GM10847 (cell line): ENCODE results near the gene EIF4E1B.

Experiments used
- POLR2A ChIP-seq: IDR thresholded peaks from 2 replicates; pipeline ENCODE4 v1.6.1; 2011; ENCODE audit not compliant: insufficient read length; ENCODE audit errors: extremely low read depth

Gene EIF4E1B

DNA sequence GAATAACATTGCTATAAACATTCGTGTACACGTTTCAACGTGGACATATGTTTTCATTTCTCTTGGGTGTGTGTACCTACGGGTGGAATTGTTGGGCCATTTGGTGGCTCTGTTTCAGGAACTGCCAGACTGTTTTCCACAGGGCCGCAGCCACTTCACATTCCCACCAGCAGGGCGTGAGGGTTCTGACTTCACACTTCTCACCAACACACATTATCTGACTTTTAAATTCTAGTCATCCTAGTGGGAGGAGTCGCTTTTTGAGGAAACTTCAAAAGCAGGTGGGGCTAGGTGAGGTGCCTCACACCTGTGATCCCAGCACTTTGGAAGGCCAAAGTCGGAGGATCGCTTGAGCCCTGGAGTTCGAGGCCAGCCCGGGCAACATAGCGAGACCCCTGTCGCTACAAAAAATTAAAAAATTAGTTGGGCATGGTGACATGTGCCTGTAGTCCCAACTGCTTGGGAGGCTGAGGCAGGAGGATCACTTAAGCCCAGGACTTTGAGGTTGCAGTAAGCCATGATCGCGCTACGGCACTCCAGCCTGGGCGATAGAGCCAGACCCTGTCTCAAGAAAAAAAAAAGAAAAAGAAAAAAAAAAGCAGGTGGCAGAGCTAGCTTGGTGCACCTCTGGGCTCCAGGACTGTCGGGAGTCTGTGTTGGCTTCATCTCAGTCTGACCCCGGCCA, 45.3 kb downstream of the EIF4E1B start:
- TF ChIP-seq POLR2A, result no peak

DNA sequence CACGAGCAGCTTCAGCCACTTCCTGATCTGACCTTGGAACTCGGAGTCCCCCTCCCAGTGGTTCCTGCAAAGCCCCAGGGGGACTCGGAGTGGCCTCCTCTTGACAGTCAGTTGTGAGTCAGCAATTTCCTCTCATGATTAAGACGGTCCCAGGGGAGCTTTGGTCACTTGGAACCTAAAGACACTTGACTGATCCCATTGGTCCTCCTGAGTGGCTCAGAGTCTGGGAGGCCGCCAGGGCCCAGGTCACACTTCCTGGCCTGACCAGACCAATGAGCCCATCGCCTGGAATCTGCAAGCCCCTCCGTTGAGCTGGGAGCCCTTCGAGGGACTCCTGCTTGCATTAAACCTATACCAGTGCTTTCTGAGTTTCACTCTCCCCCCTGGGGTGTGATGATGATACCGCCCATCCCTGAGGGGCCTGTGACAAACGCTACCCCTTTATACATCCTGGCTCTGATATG, 45.9 kb downstream of the EIF4E1B start:
- TF ChIP-seq POLR2A, result no peak

DNA sequence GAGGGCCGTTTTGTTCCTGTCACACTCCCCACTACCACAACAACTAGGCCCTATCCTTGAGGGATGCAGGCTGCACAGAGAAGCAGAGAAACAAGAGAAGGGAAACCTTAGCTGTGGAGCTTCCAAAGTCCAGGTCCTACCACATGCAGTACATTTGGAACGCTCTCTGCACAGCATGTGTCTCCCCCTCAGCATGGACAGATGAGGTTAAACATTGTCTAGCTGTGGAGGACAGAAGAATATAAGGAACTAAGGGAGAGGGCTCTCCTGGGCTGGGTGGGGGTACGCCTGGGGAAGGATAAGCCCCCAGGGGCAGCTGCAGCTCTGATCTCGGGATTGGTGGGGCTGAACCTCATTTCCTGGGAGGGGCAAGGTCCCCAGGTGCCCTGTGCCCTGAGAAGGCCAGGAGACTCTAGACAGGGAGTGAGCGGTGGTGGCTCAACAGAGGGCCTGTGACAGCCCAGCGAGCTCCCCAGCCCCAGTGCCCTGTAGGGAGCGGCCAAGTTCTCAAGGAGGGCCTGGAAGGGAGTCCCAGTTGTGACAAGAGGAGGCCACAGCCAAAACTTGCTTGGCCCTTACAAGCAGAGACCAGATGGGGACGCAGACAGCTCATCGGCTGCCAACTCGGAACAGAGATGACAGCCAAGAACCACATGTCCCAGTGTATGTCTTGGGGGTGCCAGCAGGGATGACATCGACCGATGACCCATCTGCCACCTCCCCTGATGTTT, 46.9 kb downstream of the EIF4E1B start:
- no peak for TF ChIP-seq POLR2A

DNA sequence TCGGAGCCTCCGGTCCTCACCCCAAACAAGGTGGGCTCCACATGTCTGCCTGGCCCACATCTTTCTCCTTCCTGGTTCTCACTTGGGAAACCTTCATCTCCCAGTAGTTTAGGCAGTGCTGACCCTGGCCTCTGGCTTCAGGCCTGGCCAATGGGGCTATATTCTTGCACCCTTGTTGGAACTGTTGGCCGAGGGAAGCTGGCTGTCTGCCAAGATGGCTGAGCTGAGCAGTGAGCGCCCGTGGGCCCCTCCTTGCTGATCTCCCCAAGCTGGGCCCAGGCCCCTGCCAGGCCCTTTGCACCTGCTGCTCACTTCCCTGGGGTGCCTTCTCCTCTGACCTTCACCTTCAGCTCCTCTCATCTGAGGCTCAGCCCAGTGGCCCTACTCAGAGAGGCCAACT, 48.1 kb downstream of the EIF4E1B start:
- TF ChIP-seq POLR2A, result no peak

DNA sequence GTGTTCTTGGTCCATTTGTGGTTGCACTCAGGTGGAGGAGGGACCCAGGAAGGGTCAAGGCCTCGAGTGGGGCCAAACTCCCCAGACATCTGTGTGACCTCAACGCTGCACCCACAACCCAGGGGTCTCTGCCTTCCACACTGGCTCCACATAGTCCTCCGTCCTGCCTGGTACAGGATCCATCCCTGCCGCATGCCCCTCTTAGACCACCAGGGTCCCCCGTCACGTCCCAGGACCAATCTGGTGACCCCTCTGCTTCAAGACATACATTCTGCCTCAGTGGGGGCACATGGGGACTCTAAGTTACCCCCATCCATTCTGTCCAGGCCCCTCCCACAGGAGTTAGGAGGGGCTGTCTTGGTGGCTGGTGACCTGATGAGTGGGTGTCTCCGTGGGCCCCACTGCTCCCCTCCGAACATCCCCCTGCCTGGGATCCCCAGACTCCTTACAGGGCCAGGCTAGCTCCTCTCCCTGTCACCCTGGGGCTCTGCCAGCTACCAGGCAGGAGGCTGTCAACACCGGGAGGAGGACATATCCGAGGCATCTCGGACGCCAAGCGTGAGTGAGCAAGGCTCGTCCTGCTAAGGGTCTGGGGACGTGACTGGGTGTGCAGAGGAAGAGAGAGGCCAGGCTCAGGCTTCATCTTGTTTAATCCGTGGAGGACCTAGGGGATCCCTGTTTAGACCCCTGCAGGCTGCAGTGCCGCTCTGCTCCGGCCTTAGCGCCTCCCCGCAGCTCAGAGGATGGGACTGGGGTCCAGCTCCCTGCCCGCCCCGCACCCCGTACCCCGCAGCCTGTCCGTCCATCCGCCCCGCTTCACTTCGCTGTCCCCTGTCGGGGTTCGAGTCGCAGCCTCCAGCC, 49.1 kb downstream of the EIF4E1B start:
- no peak for TF ChIP-seq POLR2A

DNA sequence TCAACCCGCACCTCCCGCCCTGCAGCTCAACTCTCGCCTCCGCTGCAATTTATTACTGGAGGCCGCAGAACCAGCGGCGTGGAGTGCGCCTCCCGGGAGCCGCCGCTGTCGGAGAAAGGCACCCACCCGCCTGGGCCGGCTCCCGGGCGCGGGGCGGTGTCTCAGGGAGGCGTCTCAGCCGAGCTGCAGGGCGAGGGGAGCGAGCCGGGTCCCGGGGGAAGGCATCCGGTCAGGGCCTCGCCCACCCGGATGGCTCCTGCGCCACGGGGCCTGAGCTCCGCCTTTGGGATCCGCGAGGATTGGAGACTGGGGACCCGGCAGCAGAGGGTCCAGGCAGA, 49.7 kb downstream of the EIF4E1B start:
- TF ChIP-seq POLR2A, result no peak

DNA sequence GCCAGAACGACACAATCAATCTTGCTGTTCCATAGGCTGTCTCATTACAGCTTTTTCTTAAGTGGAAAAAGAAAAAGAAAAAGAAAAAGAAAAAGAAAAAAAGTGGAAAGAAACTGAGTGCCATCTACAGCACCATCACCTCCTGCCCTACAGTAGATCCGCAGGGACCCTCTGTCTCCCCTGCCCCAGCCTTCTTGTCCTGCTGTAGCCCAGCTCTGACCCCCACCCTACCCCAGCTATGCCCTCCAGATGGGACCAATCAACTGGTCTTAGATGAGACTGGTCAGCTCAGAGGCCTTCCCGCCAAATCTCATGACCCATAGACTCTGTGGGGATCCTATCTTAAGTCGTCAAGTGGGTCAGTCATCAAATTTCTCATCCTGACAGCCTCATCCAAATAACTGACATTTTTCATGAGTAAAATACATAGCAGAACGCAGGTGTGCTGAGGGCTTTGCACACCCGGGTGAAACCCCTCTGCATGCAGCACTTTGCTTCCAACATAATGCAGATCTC, 51.6 kb downstream of the EIF4E1B start:
- no peak for TF ChIP-seq POLR2A

DNA sequence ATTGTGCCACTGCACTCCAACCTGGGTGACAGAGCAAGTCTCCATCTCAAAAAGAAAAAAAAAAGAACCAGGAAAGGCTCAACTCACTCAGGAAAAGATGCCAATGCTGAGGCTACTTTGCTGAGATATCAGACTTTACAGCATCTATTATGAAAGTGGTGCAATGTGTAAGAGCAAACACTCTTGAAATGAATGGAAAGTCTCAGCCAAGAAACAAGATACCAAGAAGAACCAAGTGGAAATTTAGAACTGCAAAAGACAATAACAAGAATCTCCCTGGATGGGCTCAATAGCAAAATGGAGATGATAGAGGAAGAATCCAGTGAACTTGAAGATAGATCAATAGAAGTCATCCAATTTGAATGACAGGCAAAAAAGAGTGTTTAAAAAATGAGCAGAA, 54.5 kb downstream of the EIF4E1B start:
- no peak for TF ChIP-seq POLR2A

DNA sequence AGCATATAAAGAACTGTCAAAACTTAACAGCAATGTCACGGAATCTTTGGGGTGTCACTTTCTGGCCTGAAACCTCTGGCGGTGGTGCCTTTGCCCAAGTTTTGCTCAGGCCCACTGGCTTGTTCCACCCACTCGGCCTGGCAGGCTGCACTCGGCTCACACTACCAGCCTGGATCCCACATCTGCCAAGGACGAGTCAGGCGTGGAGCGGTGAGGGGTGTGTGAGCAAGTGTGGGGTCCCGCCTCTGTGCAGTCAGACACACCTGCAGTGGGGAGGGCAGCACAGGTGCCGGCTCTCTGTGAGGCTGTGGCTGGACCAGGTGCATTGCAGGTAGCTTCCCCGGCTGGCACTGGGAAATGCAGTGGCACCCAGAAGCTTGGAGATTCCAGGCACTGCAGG, 56.8 kb downstream of the EIF4E1B start:
- no peak for TF ChIP-seq POLR2A

DNA sequence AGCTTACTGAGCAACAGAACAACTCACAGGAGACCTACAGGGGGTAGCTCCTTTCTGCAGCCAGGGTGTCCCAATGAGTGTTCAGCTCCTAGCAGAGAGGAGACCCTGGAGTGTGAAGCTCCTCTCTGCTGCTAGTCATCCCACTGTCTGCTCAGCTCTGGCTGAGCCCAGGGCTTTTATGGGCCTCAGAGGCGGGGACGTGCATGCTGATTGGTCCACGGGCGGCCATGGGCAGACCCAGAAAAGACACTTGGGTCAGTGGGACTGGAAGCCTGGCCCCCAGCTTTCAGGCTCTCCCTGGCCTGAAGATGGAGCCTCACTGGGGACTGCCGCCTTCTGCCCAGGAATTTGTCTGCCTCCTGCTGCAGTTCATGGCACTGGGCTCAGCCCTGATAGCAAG, 57.4 kb downstream of the EIF4E1B start:
- no peak for TF ChIP-seq POLR2A

DNA sequence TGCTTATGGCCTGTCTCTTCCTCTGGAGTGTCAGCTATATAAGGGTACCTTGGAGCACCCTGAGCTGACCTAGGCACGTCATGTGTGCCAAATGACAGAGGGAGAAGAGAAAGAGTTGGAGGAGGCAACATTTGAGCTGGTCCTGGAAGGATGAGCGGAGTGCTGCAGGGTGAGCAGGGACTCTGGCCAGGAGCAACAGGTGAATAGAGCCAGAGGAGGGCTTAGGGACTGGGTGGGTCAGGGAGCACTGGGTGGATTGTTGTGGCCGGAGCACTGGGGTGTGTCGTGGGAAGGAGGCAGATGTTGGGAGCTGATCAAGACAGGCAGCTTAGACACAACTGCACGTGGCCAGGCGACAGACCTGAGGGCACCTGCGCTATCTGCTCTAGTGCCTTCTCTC, 60.4 kb downstream of the EIF4E1B start:
- no peak for TF ChIP-seq POLR2A

DNA sequence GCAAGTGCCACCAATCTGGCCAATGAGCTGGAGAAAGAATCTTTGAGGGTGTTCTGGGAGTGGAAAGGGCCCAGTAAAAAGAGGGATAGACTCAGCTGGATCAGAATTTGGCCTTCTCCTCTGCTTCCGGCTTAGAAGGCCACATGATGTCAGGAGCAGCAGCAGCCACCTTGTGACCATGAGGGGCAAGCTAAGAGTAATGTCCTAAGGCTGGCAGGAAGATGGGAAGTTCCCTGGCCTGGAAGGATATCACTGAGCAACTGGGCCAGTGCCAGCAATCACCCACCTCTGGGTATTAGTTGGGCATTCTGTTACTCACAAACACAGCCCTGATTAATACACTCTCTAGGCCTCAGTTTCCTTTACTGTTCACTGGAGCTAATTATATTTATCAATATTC, 61.0 kb downstream of the EIF4E1B start:
- no peak for TF ChIP-seq POLR2A

DNA sequence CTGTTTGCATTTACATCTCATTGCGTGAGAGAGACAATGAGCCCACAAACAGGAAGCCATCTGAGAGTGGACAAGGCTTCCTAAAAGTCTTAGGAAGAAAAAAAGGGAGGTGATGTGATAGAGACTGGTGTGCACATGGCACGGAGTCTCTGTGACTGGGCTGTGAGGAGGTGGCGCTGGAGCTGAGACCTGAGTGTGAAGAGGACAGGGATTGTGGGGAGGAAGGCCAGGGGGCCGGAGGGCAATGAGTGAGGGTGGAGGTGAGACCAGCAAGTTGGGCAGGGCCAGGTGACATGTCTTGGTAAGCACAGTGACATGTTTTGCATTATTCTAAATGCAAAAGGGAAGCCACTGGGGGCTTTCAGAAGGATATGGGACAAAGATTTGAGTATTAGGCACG, 61.9 kb downstream of the EIF4E1B start:
- no peak for TF ChIP-seq POLR2A

DNA sequence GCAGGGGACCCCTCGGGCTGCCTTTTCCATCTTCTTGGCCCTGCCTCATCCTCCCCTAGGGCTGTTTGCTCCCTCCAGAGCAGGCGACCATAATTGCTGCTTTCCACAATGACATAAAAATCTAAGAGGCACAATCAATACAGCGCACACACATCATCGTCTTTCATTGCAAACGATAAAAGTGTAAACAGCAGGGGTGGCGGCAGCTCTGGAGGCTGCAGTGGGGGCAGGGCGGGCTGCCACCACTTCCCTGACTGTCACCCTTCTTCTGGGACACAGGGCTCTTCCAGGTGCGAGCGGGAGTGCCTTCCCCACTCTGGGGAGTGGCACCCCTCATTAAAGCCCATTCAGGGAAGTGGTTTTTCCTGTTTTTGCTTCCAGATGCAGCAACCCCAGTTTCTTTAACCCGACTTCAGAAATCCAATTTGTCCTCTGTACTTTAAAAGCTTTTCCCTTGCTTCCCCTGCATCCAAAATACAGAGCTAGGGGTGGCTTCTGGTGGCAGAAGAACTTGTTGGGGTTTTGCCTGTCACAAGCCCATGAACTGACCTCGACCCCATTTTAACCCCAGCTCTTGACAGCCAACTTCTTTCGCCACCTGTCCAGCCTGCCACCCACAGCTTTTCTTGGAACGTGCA, 62.5 kb downstream of the EIF4E1B start:
- TF ChIP-seq POLR2A, result no peak

DNA sequence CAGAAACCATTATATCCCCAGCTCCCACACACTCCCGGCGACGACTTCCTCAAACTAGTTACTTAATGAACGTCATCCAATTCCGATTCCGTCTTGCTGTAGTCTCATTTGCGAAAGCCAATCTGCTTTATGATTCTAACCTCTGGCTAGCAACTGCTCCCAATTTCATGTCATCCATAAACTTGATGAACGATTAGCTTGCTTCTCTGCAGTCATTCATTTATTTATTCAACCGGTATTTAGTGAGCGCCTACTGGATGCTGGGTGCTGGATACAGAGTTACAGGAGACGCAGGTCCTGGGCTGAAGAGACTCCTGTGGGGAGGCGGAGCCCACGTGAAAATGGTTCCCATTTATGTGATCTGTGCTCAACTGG, 63.0 kb downstream of the EIF4E1B start:
- no peak for TF ChIP-seq POLR2A
